Lung (tissue), 12 donors: ENCODE data around the gene CTNNBIP1. TPM values are rescaled to one million over a fixed set of nuclear protein-coding genes. Genes with fewer than 3 reads are reported as not detected.

Experiments used
- ATAC-seq: fragments of 200-7000 bp; cut with Tn5 transposase; one replicate; pipeline ENCODE4 v1.9.1; 2020; ENCODE audit warnings: moderate number of reproducible peaks; ENCODE audit not compliant: insufficient read depth, low FRiP score
- DNase-seq, 3 donors: peaks; one replicate each; pipeline ENCODE4 v3.0.0-alpha.2; 2013 to 2017
- H3K27ac ChIP-seq, 2 donors: one replicate each; pipeline ENCODE4 v1.5.1; 2013; ENCODE audit warnings: mild to moderate bottlenecking in 2 of 2, moderate library complexity in 2 of 2, control low read depth in 1 of 2, inconsistent platforms in 1 of 2, low read depth in 1 of 2, low read length in 1 of 2
- H3K27me3 ChIP-seq, 3 donors: one replicate each; pipeline ENCODE4 v1.5.1; 2013; ENCODE audit warnings: low read length in 2 of 3; ENCODE audit not compliant: control insufficient read depth in 3 of 3, insufficient read depth in 3 of 3
- H3K36me3 ChIP-seq, 4 donors: one replicate each; pipeline ENCODE4 v1.5.1; 2013; ENCODE audit warnings: low read length in 4 of 4, mild to moderate bottlenecking in 1 of 4, moderate library complexity in 1 of 4; ENCODE audit not compliant: control insufficient read depth in 4 of 4, insufficient read depth in 4 of 4
- H3K4me1 ChIP-seq, 5 donors: one replicate each; pipeline ENCODE4 v1.5.1; 2013; ENCODE audit warnings: low read length in 5 of 5, mild to moderate bottlenecking in 2 of 5, moderate library complexity in 1 of 5; ENCODE audit not compliant: control insufficient read depth in 5 of 5, insufficient read depth in 5 of 5
- H3K4me3 ChIP-seq: one replicate; pipeline ENCODE4 v1.5.1; 2013; ENCODE audit warnings: mild to moderate bottlenecking, control low read depth, moderate library complexity
- H3K9ac ChIP-seq, 2 donors: one replicate each; pipeline ENCODE4 v1.5.1; 2013; ENCODE audit warnings: low read length in 2 of 2, control low read depth in 1 of 2; ENCODE audit not compliant: insufficient read depth in 1 of 2
- H3K9me3 ChIP-seq, 4 donors: one replicate each; pipeline ENCODE4 v1.5.1; 2013; ENCODE audit warnings: low read length in 3 of 4, mild to moderate bottlenecking in 1 of 4, moderate library complexity in 1 of 4; ENCODE audit not compliant: control insufficient read depth in 4 of 4, insufficient read depth in 3 of 4
- CTCF ChIP-seq: IDR thresholded peaks from 2 replicates; pipeline ENCODE4 v1.5.1; 2012; ENCODE audit warnings: mild to moderate bottlenecking; ENCODE audit errors: control extremely low read depth, extremely low read depth
- WGBS, 2 donors: extraction: QIAGEN DNeasy Blood & Tissue Kit; methylation state at CpG; one replicate each; pipeline ENCODE4 v1.1.7; 2013; 5-methylcytosine and 5-hydroxymethylcytosine counted together
- polyA plus RNA-seq, 2 donors: library from polyadenylated mRNA; stranded (reverse); fragments of 200-250 nt; gene quantifications; one replicate each; pipeline ENCODE4 v1.2.1, GENCODE V29; 2013
- total RNA-seq, 2 donors: library from RNA; depleted of rRNA in 1 of 2; stranded (reverse); fragments of >200 nt in 1 of 2; gene quantifications; one replicate each; pipeline ENCODE4 v1.2.1, GENCODE V29; 2014 to 2021
- donor health status: control.
- donor health status: control.
- donor health status: Bipolar disorder and iron deficiency.
- donor health status: healthy.
- donor health status: DM: yes; HTN: yes; CAD: no.

Gene CTNNBIP1
- total and polyA plus RNA-seq, 4 donors: 31.2 to 57.1 (median 32.2) TPM

GRCh38 chr1:9900142-9901043 is 9.7 kb downstream of the CTNNBIP1 start:
- Histone ChIP-seq H3K27ac (peak overlapping the region; percentile 68 to 92), H3K27me3 (no peaks in the 10 kb centered on the region), H3K9ac (peak overlapping the region in 1 of 2 donors; percentile 4), H3K4me3 (no peak overlapping the region), H3K9me3 (no peaks in the 10 kb centered on the region), H3K4me1 (peaks cover 9 to 25% (median 16%) of the 10 kb centered on the region in 5 donors), H3K36me3 (no peaks in the 10 kb centered on the region)
- no peak for TF ChIP-seq CTCF
- ATAC-seq (peak; percentile 79), DNase-seq (peak; percentile 74 to 90 (median 80))
- WGBS, 2 donors: 29 to 34% methylated on average over 18 of the region's 18 CpGs

- peak overlapping the region; percentile 52 to 55 for H3K27ac ChIP-seq
Observed at GRCh38 chr1:9894115-9894514, 16.0 kb downstream of the CTNNBIP1 start.

GRCh38 chr1:9892563-9893528 is 17.2 kb downstream of the CTNNBIP1 start:
- Histone ChIP-seq H3K9ac (no peak overlapping the region), H3K27me3 (no peaks in the 10 kb centered on the region), H3K4me3 (no peak overlapping the region), H3K9me3 (no peaks in the 10 kb centered on the region), H3K36me3 (peaks cover 0 to 3% (median 1%) of the 10 kb centered on the region in 4 donors), H3K4me1 (peaks cover 0 to 23% (median 11%) of the 10 kb centered on the region in 5 donors), H3K27ac (peak overlapping the region; percentile 73 to 75)
- WGBS, 2 donors: 30 to 44% methylated on average over 14 of the region's 14 CpGs
- ATAC-seq: no peak
- DNase-seq: no peak
- no peak for TF ChIP-seq CTCF

More at GRCh38 chr1:9894115-9894514, 16.0 kb downstream of the CTNNBIP1 start:
- WGBS, 2 donors: 88 to 92% methylated on average over 3 of the region's 3 CpGs
- DNase-seq (no peak), ATAC-seq (no peak)
- H3K4me3 ChIP-seq: no peak overlapping the region
- H3K9me3 ChIP-seq: no peaks in the 10 kb centered on the region
- H3K9ac ChIP-seq: no peak overlapping the region
- TF ChIP-seq CTCF: no peak
- peaks cover 0 to 3% (median 0%) of the 10 kb centered on the region in 4 donors for H3K36me3 ChIP-seq
- H3K27me3 ChIP-seq: no peaks in the 10 kb centered on the region
- H3K4me1 ChIP-seq: peaks cover 0 to 19% (median 11%) of the 10 kb centered on the region in 5 donors
